ENCODE results near the gene TMEM132C. TPM values are rescaled to one million over a fixed set of nuclear protein-coding genes. Genes with fewer than 3 reads are reported as not detected.
A peak's percentile ranks its signal among the peaks of the same experiment; 100 is the strongest.

The TMEM132C gene
- total and polyA plus RNA-seq, 4 donors = 0.05 to 0.08 (median 0.05) TPM; not detected in 1

GRCh38 chr12:128261757-128262156 lies 5.2 kb upstream of the TMEM132C start (continued):
- TF ChIP-seq GABPA (IDR thresholded peaks at IDR 0.05 in 1 of 2, conservative IDR thresholded peaks at IDR 0.05 in 1 of 2) (no peak), HNF4G (IDR thresholded peaks at IDR 0.05) (no peak), REST (IDR thresholded peaks at IDR 0.05) (no peak), FOXA2 (IDR thresholded peaks at IDR 0.05) (no peak), SP1 (IDR thresholded peaks at IDR 0.05) (no peak)

- TF ChIP-seq HNF4G (IDR thresholded peaks at IDR 0.05) = no peak
- no peak for TF ChIP-seq YY1 (IDR thresholded peaks at IDR 0.05)
- TF ChIP-seq HNF4A (conservative IDR thresholded peaks at IDR 0.05) = no peak
- no peak for TF ChIP-seq GABPA (IDR thresholded peaks at IDR 0.05 in 1 of 2, conservative IDR thresholded peaks at IDR 0.05 in 1 of 2)
- TF ChIP-seq MAX (IDR thresholded peaks at IDR 0.05) = no peak
- no peak for TF ChIP-seq NR2F2 (IDR thresholded peaks at IDR 0.05)
- TF ChIP-seq EGR1 (IDR thresholded peaks at IDR 0.05; ENCODE audit: low read depth in 2 of 2) = no peak
- no peak for TF ChIP-seq FOXA1 (IDR thresholded peaks at IDR 0.05)
- TF ChIP-seq SP1 (IDR thresholded peaks at IDR 0.05) = no peak
- H3K4me3 ChIP-seq (ENCODE audit: low read depth in 1 of 3, low read length in 3 of 3) = no peak overlapping the region
- H3K36me3 ChIP-seq (ENCODE audit: control insufficient read depth in 4 of 4, insufficient read depth in 3 of 4, low read depth in 1 of 4, low read length in 3 of 4) = no peaks in the 10 kb centered on the region
- peak; percentile 21 for DNase-seq (ENCODE audit: low spot score)
- peaks cover 0 to 2% (median 0%) of the 10 kb centered on the region in 4 donors for H3K4me1 ChIP-seq (ENCODE audit: control insufficient read depth in 4 of 4, insufficient read depth in 4 of 4, low read length in 3 of 4)
- H3K27me3 ChIP-seq (ENCODE audit: control insufficient read depth in 4 of 4, insufficient read depth in 4 of 4, low read length in 3 of 4) = peaks cover 0 to 21% (median 16%) of the 10 kb centered on the region in 4 donors
- H3K27ac ChIP-seq (ENCODE audit: low read depth in 1 of 2, low read length in 2 of 2) = no peak overlapping the region
- H3K9me3 ChIP-seq (ENCODE audit: control insufficient read depth in 4 of 4, low read length in 3 of 4) = no peaks in the 10 kb centered on the region
- no peak overlapping the region for H3K9ac ChIP-seq (ENCODE audit: low read depth in 1 of 2, low read length in 2 of 2)
- 23% methylated on average over 7 of the region's 7 CpGs for WGBS
These were observed 1.4 kb upstream of the TMEM132C start for GRCh38 chr12:128265566-128265965.

GRCh38 chr12:128266086-128266485 lies 884 bp upstream of the TMEM132C start:
- TF ChIP-seq REST (IDR thresholded peaks at IDR 0.05) (no peak), ZBTB33 (IDR thresholded peaks at IDR 0.05) (no peak), NR2F2 (IDR thresholded peaks at IDR 0.05) (no peak), RXRA (IDR thresholded peaks at IDR 0.05) (no peak), CTCF (IDR thresholded peaks at IDR 0.05; ENCODE audit: low read depth, low read length, missing input control) (no peak), GABPA (IDR thresholded peaks at IDR 0.05 in 1 of 2, conservative IDR thresholded peaks at IDR 0.05 in 1 of 2) (no peak), RAD21 (IDR thresholded peaks at IDR 0.05) (no peak), HNF4G (IDR thresholded peaks at IDR 0.05) (no peak), HNF4A (conservative IDR thresholded peaks at IDR 0.05) (no peak), MAX (IDR thresholded peaks at IDR 0.05) (no peak), FOXA2 (IDR thresholded peaks at IDR 0.05) (no peak), TAF1 (conservative IDR thresholded peaks at IDR 0.05) (no peak), ATF3 (IDR thresholded peaks at IDR 0.05) (no peak)
- 9% methylated on average over 12 of the region's 12 CpGs for WGBS
- H3K36me3 ChIP-seq (ENCODE audit: control insufficient read depth in 4 of 4, insufficient read depth in 3 of 4, low read depth in 1 of 4, low read length in 3 of 4) = no peaks in the 10 kb centered on the region
- peaks cover 0 to 2% (median 0%) of the 10 kb centered on the region in 4 donors for H3K4me1 ChIP-seq (ENCODE audit: control insufficient read depth in 4 of 4, insufficient read depth in 4 of 4, low read length in 3 of 4)
- H3K4me3 ChIP-seq (ENCODE audit: low read depth in 1 of 3, low read length in 3 of 3) = no peak overlapping the region
- peaks cover 0 to 21% (median 15%) of the 10 kb centered on the region in 4 donors for H3K27me3 ChIP-seq (ENCODE audit: control insufficient read depth in 4 of 4, insufficient read depth in 4 of 4, low read length in 3 of 4)
- no peaks in the 10 kb centered on the region for H3K9me3 ChIP-seq (ENCODE audit: control insufficient read depth in 4 of 4, low read length in 3 of 4)
- H3K27ac ChIP-seq (ENCODE audit: low read depth in 1 of 2, low read length in 2 of 2) = no peak overlapping the region
- H3K9ac ChIP-seq (ENCODE audit: low read depth in 1 of 2, low read length in 2 of 2) = no peak overlapping the region
- peak; percentile 8 for DNase-seq (ENCODE audit: low spot score)

Measured in liver (tissue), 9 donors.